ENCODE measurements around the gene ALDH3B1.

DNA sequence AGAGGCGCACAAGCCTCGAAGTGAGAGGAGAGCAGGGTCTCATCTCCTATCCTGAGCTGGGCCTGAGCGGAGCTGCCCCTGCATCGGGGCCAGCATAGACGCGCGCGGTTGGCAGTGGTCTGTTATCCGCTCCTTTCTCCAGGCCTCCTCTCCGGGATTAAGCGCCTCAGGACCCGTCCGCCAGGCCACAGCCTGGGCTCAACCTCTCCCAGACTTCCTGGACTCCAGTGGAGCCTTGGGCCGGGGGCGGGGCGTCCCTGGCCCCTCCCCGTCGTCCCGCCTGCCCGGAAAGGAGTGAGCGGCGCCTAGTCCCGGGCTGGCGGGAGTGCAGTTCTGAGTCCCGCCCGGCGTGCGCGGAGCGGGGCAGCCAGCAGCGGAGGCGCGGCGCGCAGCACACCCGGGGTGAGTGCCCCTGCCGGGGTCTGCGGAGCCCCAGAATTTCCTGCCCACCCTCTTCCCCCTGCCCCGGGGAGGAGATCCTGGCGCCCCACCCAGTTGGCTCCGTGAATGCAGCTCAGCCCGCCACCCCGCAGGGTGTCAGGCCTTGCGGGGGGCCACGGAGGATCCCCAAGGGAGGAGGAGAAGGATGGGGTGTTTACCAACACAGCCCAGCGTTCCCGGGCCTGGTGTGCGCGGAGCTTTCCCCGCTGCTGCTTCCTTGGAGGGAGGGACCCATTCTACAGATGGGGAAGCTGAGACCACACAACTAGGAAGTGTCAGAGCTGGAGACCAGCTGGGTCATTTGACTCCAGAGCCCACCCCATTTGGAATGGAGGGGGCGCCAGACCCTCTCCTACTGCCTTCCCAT is 28.8 kb downstream of the ALDH3B1 start, which contains the start of gene TCIRG1:
- TF ChIP-seq, protein P1, sequence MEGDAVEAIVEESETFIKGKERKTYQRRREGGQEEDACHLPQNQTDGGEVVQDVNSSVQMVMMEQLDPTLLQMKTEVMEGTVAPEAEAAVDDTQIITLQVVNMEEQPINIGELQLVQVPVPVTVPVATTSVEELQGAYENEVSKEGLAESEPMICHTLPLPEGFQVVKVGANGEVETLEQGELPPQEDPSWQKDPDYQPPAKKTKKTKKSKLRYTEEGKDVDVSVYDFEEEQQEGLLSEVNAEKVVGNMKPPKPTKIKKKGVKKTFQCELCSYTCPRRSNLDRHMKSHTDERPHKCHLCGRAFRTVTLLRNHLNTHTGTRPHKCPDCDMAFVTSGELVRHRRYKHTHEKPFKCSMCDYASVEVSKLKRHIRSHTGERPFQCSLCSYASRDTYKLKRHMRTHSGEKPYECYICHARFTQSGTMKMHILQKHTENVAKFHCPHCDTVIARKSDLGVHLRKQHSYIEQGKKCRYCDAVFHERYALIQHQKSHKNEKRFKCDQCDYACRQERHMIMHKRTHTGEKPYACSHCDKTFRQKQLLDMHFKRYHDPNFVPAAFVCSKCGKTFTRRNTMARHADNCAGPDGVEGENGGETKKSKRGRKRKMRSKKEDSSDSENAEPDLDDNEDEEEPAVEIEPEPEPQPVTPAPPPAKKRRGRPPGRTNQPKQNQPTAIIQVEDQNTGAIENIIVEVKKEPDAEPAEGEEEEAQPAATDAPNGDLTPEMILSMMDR (IDR thresholded peaks at IDR 0.05; ENCODE audit: low read depth, low read length), result no peak
- TF ChIP-seq EZH2phosphoT487 (IDR thresholded peaks at IDR 0.05; ENCODE audit: low read depth), result no peak
